Thoracic aorta (tissue), 2 donors: ENCODE measurements around the gene PJVK. TPM values are rescaled to one million over a fixed set of nuclear protein-coding genes. Genes with fewer than 3 reads are reported as not detected.

Source experiments
- ATAC-seq: fragments of 150-250 bp; one replicate; pipeline ENCODE4 v1.8.0; 2017; ENCODE audit warnings: low read depth; ENCODE audit not compliant: insufficient number of reproducible peaks, low FRiP score
- DNase-seq: peaks from one replicate; pipeline ENCODE4 v3.0.0-alpha.2; 2020; ENCODE audit warnings: low spot score
- H3K27ac ChIP-seq, 2 donors: fragments of 200-600 bp; sonication (generic); 1 replicate in 1 of 2; 2 replicates in 1 of 2; pipeline ENCODE4 v1.5.1; 2016; ENCODE audit warnings: mild to moderate bottlenecking in 2 of 2, moderate library complexity in 2 of 2
- H3K27me3 ChIP-seq: fragments of 200-600 bp; sonication (generic); replicated peaks from 2 replicates; pipeline ENCODE4 v1.6.0; 2016; ENCODE audit warnings: mild to moderate bottlenecking; ENCODE audit not compliant: insufficient read depth
- H3K36me3 ChIP-seq: fragments of 200-600 bp; sonication (generic); one replicate; pipeline ENCODE4 v1.5.1; 2016
- H3K4me1 ChIP-seq, 2 donors: fragments of 200-600 bp; sonication (generic); 1 replicate in 1 of 2; 2 replicates in 1 of 2; pipeline versions ENCODE4 v1.5.1 to v1.6.0; 2016; ENCODE audit warnings: low read depth in 2 of 2, mild to moderate bottlenecking in 1 of 2; ENCODE audit not compliant: control insufficient read depth in 1 of 2
- H3K4me3 ChIP-seq: fragments of 200-600 bp; sonication (generic); 2 replicates; pipeline ENCODE4 v1.5.1; 2016; ENCODE audit warnings: mild to moderate bottlenecking
- H3K9me3 ChIP-seq: fragments of 200-600 bp; sonication (generic); 2 replicates; pipeline ENCODE4 v1.5.1; 2016
- CTCF ChIP-seq: fragments of 200-600 bp; sonication (generic); IDR thresholded peaks from one replicate; pipeline ENCODE4 v1.5.1; 2019; ENCODE audit warnings: antibody characterized with exemption
- total RNA-seq, 2 donors: library from RNA; depleted of rRNA; stranded (reverse); fragments of >200 nt; gene quantifications; one replicate each; pipeline versions ENCODE4 v1.1.0 to v1.2.3, GENCODE V29; 2016

The PJVK gene
- total RNA-seq, 2 donors from 2014 or later, result 1.8 TPM

DNA sequence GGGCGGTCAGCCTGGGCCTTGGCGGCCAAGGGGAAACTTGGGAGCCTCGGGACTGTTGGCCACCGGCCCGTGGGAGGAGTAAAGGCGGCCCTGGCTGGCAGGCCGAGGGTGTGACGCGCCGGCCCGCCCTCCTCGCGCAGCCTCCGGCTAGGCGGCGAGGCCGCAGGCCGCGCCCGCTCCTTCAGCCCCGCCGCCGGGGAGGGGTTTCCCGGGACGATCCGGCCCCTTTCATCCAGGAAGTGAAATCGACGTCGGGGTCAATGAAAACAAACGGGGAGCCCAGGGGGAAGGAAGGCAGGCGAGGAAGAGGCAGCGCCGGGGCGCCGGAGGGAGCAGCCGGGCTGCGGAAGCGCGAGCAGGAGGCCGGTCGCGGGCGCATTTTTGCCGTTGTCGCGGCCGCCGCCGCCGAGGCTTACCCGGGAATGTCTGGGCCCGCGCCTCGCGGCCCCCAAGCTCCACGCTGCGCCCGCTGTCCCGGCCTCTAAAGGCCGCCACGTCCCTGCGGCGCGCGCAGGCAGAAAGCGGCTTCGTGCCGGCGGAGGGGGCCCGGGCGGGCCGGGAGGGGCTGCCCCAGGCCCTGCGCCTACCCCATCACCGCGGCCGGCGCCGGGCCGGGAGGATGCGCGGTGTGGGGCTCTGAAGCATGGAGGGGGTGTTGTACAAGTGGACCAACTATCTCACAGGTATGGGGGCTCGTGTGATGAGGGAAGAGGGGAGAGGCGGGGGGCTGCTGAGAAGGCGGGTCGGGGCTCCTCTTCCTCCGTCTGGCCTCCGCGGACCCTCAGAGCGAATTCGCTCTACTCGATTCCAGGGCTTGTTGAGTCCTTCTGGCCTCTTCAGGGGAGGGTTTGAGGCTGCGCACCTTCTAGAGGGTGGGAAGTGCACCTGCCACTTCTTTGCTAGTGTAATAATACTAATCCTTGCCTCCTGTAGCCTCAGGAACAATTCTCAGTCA is 29.3 kb downstream of the PJVK start, which contains the start of gene PLEKHA3:
Gene PLEKHA3, plus strand, starts transcription at position 231 of the 955 bp plus-strand sequence. Its CDS starts 413 bp downstream, at position 644.
- Histone ChIP-seq H3K4me3 (peak within 1 kb of the TSS; percentile 83), H3K4me1 (peaks cover 50 to 67% of the 10 kb centered on the region in 2 donors)

DNA sequence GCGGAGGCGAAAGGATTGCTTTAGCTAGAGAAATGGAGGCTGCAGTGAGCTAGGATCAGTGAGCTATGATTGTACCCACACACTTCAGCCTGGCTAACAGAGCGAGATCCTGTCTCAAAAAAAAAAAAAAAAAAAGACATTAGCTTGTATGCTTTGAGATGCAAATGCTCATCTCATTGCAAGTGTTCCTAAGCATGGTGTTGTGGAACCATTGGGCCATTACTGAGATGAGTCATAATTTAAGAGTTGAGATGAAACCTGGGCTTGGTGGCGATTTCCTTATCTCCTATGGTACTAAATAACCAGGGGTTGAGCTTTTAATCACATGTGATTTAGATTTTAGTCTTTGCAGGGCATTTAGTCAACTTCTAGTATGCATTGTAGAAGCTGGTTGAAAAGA is 31.3 kb downstream of the PJVK start:
- H3K36me3 ChIP-seq, result peaks cover 2% of the 10 kb centered on the region
- TF ChIP-seq CTCF, result no peak
- DNase-seq (no peak), ATAC-seq (no peak)
- peak overlapping the region; percentile 83 for H3K4me3 ChIP-seq
- no peaks in the 10 kb centered on the region for H3K27me3 ChIP-seq
- no peaks in the 10 kb centered on the region for H3K9me3 ChIP-seq
- H3K4me1 ChIP-seq, result peaks cover 46 to 55% of the 10 kb centered on the region in 2 donors
- H3K27ac ChIP-seq, result no peak overlapping the region

More for the DNA sequence above, 29.3 kb downstream of the PJVK start, which contains the start of gene PLEKHA3:
- peak; percentile 75 for ATAC-seq
- H3K27ac ChIP-seq, result peak within 1 kb of the TSS; percentile 93 to 98
- DNase-seq, result peak; percentile 91
- no peak for TF ChIP-seq CTCF
- no peaks in the 10 kb centered on the region for H3K36me3 ChIP-seq
- H3K9me3 ChIP-seq, result no peaks in the 10 kb centered on the region
- H3K27me3 ChIP-seq, result no peaks in the 10 kb centered on the region

- TF ChIP-seq CTCF, result no peak
- ATAC-seq, result no peak
- Histone ChIP-seq H3K4me1 (peaks cover 41 to 49% of the 10 kb centered on the region in 2 donors), H3K4me3 (peak overlapping the region; percentile 6), H3K27ac (no peak overlapping the region), H3K36me3 (peaks cover 5% of the 10 kb centered on the region), H3K27me3 (no peaks in the 10 kb centered on the region), H3K9me3 (no peaks in the 10 kb centered on the region)
- DNase-seq, result no peak
These were observed 33.3 kb downstream of the PJVK start for GRCh38 chr2:178484245-178485041.

- peaks cover 5% of the 10 kb centered on the region for H3K36me3 ChIP-seq
- TF ChIP-seq CTCF, result no peak
These were observed 34.2 kb downstream of the PJVK start for GRCh38 chr2:178485356-178485755.

DNA sequence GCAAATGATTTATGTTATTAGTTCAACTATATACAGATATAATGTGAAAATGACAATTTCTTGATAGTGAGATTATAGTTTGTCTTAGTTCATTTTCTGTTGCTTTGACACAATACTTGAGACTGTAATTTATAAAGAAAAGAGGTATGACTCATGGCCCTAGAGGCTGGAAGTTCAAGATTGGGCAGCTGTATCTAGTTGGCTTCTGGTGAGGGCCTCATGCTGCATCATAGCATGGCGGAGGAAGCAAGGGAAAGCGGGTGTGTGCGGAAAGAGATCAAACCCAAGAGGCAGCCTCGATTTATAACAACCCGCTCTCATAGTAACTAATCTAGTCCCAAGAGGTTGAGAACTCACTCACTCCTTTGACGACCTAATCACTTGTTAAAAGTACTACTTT is 40.4 kb downstream of the PJVK start:
- Histone ChIP-seq H3K27me3 (no peaks in the 10 kb centered on the region), H3K36me3 (peaks cover 24% of the 10 kb centered on the region), H3K4me1 (no peaks in the 10 kb centered on the region), H3K27ac (no peak overlapping the region), H3K4me3 (no peak overlapping the region), H3K9me3 (no peaks in the 10 kb centered on the region)
- ATAC-seq (no peak), DNase-seq (no peak)
- no peak for TF ChIP-seq CTCF

More at GRCh38 chr2:178485356-178485755, 34.2 kb downstream of the PJVK start:
- DNase-seq (no peak), ATAC-seq (no peak)
- Histone ChIP-seq H3K4me1 (peaks cover 36 to 44% of the 10 kb centered on the region in 2 donors), H3K27me3 (no peaks in the 10 kb centered on the region), H3K4me3 (no peak overlapping the region), H3K27ac (no peak overlapping the region), H3K9me3 (no peaks in the 10 kb centered on the region)
